OCI-M2 (cell line): Measurements from ENCODE around the gene TMEM69.
A peak's percentile ranks its signal among the peaks of the same experiment; 100 is the strongest.
"Not testable (repeated sequence)": the region's sequence is repeated elsewhere in the genome, so short reads cannot be mapped to it uniquely, and the experiment has no call there.

Experiments
- DNase-seq: peaks from one replicate; lab custom pipeline; 2025; ENCODE audit not compliant: unreplicated experiment; lab: John Stamatoyannopoulos, UW

Gene TMEM69

GRCh38 chr1:45687754-45688740, at the start of gene TMEM69:
TMEM69 (plus strand) TSS chr1:45688181; CDS start chr1:45691069, 2,888 bp downstream.
- peak; percentile 43 for DNase-seq

GRCh38 chr1:45640293-45640692, 47.7 kb upstream of the TMEM69 start:
- DNase-seq: no peak

GRCh38 chr1:45643321-45643720, 44.7 kb upstream of the TMEM69 start:
- DNase-seq: no peak

GRCh38 chr1:45643978-45644377, 44.0 kb upstream of the TMEM69 start:
- DNase-seq: no peak

GRCh38 chr1:45644661-45645060, 43.3 kb upstream of the TMEM69 start:
- DNase-seq: no peak

GRCh38 chr1:45647248-45648021, 40.5 kb upstream of the TMEM69 start:
- no peak for DNase-seq

DNA sequence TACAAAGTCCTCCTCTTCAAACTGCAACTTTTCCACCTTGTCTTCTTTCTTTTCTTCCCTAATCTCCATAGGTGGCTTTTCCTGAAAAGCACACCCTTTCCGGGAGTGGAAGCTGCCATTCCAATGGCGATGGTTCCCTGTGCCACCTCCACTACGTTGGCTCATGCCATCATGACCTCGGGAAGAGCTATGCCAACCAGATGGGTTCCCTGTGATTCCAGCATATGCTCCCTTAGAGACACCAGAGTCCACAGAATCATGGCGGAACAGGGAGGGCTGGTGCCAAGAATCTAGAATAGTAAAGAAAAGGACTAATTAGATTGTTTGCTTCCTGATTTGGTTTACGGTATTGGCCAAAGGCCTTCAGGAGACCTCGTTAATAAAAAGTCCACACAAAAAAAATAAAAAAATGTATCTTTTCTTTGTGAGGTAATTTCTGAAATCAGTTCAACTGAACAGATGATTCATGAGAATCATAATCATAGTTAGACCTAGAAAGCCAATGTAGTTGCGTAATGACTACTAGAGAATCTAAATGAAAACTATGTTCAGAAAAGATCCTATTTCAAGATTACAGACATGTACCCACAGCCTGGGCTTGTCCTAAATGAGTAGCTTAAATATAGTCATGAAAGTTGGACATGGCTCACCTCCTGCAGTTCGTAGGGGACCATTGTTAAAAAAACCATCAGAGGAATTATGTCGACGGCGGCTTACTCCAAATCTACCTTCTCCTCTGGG, 33.3 kb upstream of the TMEM69 start:
- DNase-seq: no peak

DNA sequence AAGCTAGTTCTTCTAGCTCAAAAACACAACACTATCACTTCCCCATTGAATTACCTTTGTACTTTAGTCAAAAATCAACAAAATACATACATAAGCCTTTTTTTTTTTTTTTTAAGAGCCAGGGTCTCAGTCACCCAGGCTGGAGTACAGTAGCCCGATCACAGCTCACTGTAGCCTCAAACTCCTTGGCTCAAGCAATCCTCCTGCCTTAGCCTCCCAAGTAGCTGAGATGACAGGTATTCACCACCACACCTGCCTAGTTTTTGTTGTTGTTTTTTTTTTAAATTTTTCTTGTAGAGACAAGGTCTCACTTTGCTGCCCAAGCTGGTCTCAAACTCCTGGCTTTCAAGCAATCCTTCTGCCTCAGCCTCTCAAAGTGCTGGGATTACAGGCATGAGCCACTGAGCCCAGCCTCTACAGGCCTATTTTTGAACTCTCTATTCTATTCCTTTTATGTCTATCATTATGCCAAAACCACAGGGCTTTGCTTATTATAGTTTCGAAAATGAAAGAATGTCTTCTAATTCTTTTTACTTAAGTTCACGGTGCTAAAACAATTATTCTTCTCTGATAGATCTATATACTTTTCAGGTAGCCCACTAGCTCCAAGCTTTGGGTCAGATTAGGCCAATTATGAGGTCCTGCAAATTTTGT, 31.3 kb upstream of the TMEM69 start:
- DNase-seq: no peak

- DNase-seq: no peak
Observed at GRCh38 chr1:45658171-45658570, 29.8 kb upstream of the TMEM69 start.

DNA sequence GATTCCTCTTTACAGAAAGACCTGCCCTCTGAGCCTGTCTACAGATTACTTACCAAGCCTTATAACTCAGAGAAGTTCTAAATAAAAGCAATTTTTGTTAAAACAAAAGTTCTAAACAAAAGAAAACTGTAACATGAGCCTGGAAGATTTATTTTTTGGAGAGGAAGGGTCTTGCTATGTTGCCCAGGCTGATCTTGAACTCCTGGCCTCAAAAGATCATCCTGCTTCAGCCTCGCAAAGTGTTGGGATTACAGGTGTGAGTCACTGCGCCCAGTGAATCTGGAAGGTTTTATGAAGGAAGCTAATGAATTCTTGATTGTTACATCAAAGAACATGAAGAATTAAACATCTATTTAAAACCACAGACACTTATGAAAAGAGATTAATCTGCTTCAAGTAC, 28.8 kb upstream of the TMEM69 start:
- DNase-seq: no peak

GRCh38 chr1:45660336-45660735, 27.6 kb upstream of the TMEM69 start:
- DNase-seq: no peak

DNA sequence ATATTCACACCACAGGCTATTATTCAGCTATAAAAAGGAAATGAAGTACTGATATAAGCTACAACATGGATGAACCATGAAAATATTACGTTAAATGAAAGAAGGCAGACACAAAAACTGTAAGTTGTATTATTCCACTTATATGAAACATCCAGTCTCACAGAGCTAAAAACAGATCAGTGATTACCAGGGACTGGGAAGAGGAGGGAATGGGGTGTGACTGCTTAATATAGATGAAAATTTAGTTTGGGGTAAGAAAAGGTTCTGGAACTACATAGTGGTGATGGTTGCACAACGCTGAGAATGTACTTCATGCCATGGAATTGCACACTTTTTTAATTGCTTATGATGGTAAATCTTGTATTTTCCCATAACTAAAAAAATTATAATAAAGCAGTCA, 21.1 kb upstream of the TMEM69 start:
- DNase-seq: no peak

DNA sequence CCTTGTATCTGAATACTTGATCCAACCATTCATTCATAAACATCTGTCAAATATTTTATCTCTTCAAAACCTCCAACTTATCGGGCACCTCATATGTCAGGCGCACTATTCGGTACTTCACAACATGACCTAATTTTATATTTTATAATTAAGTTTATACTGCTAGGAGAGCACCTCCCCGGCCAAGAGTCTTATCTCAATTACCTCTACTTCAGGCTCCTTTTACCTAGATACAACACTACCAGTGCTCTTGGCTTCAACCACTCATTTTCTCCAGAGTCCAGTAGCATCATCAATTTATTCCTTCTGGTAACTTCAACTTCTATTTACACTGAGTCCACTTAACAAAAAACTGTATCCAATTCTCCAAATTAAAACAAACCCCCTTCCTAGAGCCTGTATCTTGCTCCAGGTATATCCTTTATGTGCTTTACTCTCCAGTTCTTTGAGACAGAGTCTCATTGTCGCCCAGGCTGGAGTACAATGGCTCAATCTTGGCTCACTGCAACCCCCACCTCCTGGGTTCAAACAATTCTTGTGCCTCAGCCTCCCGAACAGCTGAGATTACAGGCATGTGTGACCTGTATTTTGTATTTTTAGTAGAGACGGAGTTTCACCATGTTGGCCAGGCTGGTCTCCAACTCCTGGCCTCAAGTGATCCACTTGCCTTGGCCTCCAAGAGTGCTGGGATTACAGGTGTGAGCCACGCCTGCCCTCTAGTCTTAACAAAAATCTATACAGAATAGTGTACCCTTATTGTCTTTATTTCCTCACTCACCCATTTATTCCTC, 20.5 kb upstream of the TMEM69 start:
- DNase-seq: no peak

DNA sequence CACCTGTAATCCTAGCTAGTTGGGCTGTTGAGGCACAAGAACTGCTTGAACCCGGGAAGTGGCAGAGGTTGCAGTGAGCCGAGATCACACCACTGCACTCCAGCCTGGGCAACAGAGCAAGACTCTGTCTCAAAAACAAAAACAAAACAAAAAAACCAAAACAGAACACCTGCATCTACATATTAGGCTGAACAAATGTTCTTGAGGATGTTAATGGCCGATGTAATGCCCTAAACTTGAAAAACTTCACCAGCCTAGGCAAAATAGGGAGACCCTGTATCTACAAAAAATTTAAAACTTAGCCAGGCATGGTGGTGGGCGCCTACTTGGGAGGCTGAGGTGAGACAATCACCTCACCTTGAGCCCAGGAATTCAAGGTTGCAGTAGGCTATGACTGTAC, 19.5 kb upstream of the TMEM69 start:
- no peak for DNase-seq

DNA sequence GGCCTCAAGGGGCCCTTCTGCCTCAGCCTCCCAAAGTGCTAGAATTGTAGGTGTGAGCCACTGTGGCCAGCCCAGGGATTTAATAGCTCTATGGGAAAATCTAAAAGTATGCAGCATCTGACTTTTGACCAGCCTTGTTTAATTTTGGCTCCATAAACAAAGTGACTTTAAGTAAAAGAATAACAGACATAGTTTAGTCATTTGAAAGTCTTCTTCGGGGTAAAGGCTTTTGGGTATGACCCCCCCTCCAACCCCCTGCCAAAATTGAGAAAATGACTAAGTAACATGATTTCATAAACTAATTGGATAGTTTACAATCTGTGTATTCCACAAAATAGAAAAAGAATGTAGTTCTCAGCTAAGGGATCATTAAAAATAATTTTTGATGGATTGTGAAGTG, 18.6 kb upstream of the TMEM69 start:
- DNase-seq: no peak

DNA sequence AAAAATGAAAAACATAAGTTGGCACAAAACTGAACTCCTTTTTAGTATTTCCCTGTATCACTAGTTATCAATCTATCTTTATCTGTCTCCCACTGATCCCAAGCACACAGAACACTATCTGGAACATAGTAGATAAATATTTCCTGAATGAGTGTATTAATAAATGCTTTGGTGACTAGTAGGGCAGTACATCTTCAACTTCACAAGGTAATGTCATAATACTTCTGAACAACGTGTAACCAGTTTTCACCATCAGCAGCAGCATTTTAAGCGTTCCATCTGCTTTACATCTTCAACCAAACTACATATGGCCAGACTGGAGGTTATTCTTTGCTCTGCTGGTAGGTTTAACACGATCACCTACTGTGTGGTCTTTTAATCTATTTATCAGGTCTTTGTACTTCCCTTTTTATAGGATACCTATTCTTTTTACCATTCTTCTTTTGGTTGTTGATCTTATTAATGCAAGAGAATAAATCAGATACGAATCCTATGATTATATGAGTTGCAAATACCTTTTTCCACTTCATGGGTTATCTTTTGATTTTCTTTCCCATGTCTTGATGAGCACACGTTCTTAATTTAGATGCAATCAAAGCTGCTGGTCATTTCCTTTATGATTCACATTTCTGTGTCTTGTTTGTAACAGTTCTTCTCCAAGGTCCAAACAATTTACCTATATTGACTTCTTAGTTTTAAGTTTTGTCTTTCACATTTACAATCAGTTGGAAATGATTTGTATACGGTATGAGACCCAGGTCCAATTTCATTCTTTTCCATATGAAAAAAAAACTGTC, 17.9 kb upstream of the TMEM69 start:
- no peak for DNase-seq

- no peak for DNase-seq
Observed at GRCh38 chr1:45673956-45674355, 14.0 kb upstream of the TMEM69 start.

DNA sequence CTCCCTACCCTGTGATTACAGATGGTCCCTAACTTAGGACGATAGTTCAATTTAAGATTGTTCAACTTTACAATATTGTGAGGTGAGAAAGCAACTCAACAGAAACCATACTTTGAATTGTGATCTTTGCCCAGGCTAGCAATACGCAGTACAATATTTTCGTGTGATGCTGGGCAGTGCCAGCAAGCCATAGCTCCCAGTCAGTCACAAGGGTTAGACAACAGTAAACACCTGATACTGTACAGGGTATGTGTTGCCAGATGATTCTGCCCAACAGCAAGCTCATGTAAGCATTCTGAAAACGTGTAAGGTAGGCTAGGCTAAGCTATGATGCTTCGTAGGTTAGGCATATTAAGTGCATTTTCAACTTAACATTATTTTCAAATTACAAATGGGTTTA, 13.5 kb upstream of the TMEM69 start:
- no peak for DNase-seq

GRCh38 chr1:45676553-45676952, 11.4 kb upstream of the TMEM69 start:
- DNase-seq: not testable (repeated sequence)
